Measurements from ENCODE around the gene RAMP2. TPM values are rescaled to one million over a fixed set of nuclear protein-coding genes. Genes with fewer than 3 reads are reported as not detected.

Gene RAMP2
- total and polyA plus RNA-seq, 2 of the 13 experiments (the other 11 are each of a cell fraction or from before 2014, with no cell fraction given): 1.4 to 5.2 TPM

GRCh38 chr17:42795061-42795460, 34.0 kb downstream of the RAMP2 start:
- no peaks in the 10 kb centered on the region; a peak in 2 of 5 replicates for H3K27me3 ChIP-seq (ENCODE audit: control insufficient read depth in 1 of 2, insufficient read depth in 2 of 2, low read length in 2 of 2)
- intact Hi-C loops (cut with micrococcal nuclease; ENCODE audit: unreplicated experiment): no loop called here
- H3K27ac ChIP-seq (ENCODE audit: extremely low read length, insufficient read depth, low read length): no peak overlapping the region
- no TSS peak for BruUV-seq (replicated peaks)
- H3K9me3 ChIP-seq (ENCODE audit: low read length): no peaks in the 10 kb centered on the region
- H4K20me1 ChIP-seq (ENCODE audit: insufficient read depth, low read length): no peaks in the 10 kb centered on the region
- CTCF ChIA-PET (ENCODE audit: low intra/inter-chr PET ratio, low total read pairs): no interaction called here
- DNase-seq (ENCODE audit: low spot score) (no peak), ATAC-seq (no peak), FAIRE-seq (no peak)
- peaks cover 19% of the 10 kb centered on the region for H3K79me2 ChIP-seq (ENCODE audit: insufficient read depth, low read length)
- peaks cover 71% of the 10 kb centered on the region for H3K4me1 ChIP-seq (ENCODE audit: insufficient read depth, low read length)
- 87% methylated on average over 4 of the region's 4 CpGs for WGBS (ENCODE audit: low lambda C conversion rate)
- peaks cover 0 to 2% of the 10 kb centered on the region in 2 experiments; a peak in 3 of 5 replicates for H3K36me3 ChIP-seq (replicated peaks in 1 of 2; ENCODE audit: control insufficient read depth in 1 of 2, insufficient read depth in 2 of 2, low read length in 2 of 2)
- TF ChIP-seq CAMTA2 (CRISPR knock-in tag; IDR thresholded peaks at IDR 0.05; ENCODE audit: borderline replicate concordance) (no peak), SMAD9 (CRISPR knock-in tag; IDR thresholded peaks at IDR 0.05) (no peak), UBTF (CRISPR knock-in tag; IDR thresholded peaks at IDR 0.05) (no peak), ZNF552 (CRISPR knock-in tag; IDR thresholded peaks at IDR 0.05; ENCODE audit: borderline replicate concordance) (no peak), SKIL (CRISPR knock-in tag; IDR thresholded peaks at IDR 0.05; ENCODE audit: borderline replicate concordance) (no peak), ZFYVE20 (CRISPR knock-in tag; IDR thresholded peaks at IDR 0.05; ENCODE audit: borderline replicate concordance, low read depth) (no peak), ZBTB21 (CRISPR knock-in tag; IDR thresholded peaks at IDR 0.05) (no peak), CSRNP1 (CRISPR knock-in tag; IDR thresholded peaks at IDR 0.05) (no peak), BORCS8-MEF2B (CRISPR knock-in tag; IDR thresholded peaks at IDR 0.05) (no peak)
- TF ChIP-seq, protein P1, sequence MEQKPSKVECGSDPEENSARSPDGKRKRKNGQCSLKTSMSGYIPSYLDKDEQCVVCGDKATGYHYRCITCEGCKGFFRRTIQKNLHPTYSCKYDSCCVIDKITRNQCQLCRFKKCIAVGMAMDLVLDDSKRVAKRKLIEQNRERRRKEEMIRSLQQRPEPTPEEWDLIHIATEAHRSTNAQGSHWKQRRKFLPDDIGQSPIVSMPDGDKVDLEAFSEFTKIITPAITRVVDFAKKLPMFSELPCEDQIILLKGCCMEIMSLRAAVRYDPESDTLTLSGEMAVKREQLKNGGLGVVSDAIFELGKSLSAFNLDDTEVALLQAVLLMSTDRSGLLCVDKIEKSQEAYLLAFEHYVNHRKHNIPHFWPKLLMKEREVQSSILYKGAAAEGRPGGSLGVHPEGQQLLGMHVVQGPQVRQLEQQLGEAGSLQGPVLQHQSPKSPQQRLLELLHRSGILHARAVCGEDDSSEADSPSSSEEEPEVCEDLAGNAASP (CRISPR knock-in tag; IDR thresholded peaks at IDR 0.05; ENCODE audit: borderline replicate concordance): no peak
- H3K4me3 ChIP-seq (replicated peaks in 1 of 3; ENCODE audit: insufficient read depth in 1 of 3, low read depth in 2 of 3, low read length in 3 of 3): no peak overlapping the region
- in situ Hi-C loops (cut with HindIII; ENCODE audit: extremely low pct_ligation_motif_present, low pct_unique_long_range_greater_than_20kb): no loop called here
- no peak overlapping the region for H2AFZ ChIP-seq (ENCODE audit: low read length)
- H3K9ac ChIP-seq (ENCODE audit: insufficient read depth, low read depth, low read length): no peak overlapping the region
- POLR2A ChIA-PET: interaction anchor here (0.9 to 12.5 kb wide), 7 partner anchors 11 to 52 kb away, joined by 3 to 278 read pairs (median 5); partner anchors contain the start of genes BECN1, EZH1, VPS25 and WNK4
- no peak overlapping the region for H3K4me2 ChIP-seq (ENCODE audit: low read depth, low read length)
